HG03175 (cell line): ENCODE results near the gene PHLPP1.

Experiments
- ATAC-seq: cut with Tn5 transposase; IDR thresholded peaks from one replicate; pipeline ENCODE4 v1.9.1; 2021; ENCODE audit warnings: mild to moderate bottlenecking, moderate library complexity; ENCODE audit not compliant: unreplicated experiment

The PHLPP1 gene

DNA sequence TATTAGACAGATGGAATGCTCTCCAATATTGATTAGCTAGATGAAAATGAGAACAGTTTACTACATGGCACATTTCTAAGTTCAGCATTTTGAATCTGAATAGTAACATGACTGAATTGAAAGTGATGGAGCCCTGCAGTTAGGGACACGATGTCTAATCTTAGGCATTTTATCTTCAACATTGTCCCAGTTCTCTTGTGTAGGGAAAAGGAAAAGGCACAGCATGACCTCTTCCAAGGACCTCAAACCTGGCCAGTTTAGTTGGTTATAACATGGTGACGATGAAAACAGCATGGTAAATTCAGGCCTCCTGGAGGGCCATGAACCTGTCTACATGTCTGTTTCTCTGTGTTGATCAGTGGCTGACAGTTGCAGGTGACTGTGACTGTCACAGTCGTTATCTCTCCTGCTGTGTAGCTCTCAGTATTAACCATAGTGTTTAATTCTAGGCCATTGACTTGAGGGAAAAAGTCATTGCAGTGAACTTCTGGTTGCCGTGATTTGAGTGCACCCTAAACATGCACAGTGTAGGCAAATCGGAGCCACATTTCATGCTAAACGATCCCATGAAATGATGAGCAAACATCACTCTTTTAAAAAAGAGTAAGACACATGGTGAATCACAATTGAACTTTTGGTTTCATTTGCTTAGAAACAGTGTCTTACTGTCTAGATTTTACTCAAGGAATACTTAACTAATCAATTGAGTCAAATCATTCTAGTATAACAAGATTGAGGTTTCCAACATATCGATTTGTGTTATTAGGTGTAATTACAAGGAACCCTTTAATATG, 129.7 kb downstream of the PHLPP1 start:
- ATAC-seq = peak; percentile 65

DNA sequence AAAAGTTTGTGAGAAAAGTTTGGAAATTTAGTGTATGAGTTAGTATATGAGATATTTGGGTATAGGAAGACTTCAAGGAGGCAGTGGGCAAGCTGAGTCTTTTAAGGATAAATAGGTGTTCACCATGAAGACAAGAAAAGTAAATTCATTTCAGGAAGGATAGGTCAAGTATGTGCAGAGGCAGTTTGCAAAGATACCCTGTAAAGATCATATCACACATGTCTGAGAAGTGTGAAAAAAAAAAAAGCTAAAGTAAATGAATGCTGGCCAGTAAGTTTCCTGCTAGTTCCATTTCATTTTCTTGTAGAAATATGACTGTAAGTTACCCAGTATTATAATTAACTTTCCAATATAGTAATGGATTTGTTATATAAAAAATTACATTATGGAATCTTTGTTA, 131.0 kb downstream of the PHLPP1 start:
- no peak for ATAC-seq

DNA sequence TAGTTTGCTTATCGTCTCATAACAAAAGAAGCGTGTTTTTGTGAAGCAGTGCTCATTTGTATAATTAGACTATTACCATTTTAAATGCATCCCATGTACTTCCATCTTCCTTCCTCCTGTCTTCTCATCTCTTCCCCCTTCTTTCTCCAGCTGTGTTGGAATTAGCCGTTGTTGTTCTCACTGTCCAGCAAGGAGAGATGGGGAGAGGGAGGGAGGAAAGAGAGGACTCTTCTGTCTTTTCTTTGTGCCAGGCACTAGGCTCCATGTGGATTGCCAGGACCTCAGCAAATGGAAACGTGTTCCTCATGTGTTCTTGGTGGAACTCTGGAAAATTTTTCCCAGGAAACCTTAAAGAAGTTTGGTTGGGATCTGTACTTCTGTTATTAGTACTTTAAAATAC, 131.7 kb downstream of the PHLPP1 start:
- no peak for ATAC-seq

DNA sequence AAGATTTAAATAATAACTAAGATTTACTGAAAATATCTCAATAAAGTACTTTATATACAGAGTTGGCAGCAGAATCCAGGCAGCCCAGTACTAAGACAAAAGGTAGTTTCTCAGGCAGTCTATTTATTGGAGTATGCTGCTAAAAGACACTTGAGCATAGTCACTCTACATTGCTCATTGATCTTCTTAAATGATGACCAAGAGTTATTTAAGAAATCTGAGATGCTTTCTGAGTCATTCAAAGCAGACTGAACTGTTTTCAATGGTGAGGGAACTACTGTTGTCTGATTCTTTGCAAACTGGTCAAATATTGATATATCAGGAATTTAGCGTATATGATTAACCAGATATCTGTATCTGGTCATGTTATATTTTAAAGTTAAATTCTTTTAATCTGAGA, 133.6 kb downstream of the PHLPP1 start:
- ATAC-seq = no peak

DNA sequence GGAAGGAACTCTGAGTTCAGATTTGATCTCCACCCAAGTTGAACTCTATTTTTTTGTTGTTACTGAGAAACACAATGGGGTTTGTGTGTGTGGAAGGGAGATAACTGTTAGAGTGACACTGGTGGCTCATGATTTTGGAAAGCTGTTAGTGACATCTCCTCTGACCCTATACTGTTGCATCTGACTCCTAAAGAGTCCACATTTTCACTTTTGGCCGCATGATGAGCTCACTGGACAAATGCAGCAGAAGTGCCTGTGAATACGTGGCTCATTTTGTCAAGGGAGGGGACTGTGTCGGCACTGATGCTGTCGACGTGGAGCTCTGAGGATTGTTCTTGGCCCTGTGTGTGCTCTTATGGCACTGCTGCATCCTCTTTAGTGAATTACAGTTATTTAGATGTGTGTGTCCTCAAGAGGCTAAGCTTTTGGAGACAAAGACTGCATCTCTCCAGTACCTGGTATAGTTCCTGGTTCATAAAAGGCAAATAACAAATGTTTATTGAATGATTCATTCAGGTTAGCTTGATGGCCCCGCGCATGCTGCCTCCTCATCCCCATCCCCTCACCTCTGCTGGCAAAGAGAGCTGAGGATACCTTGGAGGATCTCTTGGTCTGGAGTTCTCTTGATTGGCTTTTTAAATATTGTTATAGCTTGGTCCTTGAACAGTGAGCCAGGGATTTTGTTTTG, 135.4 kb downstream of the PHLPP1 start:
- no peak for ATAC-seq

DNA sequence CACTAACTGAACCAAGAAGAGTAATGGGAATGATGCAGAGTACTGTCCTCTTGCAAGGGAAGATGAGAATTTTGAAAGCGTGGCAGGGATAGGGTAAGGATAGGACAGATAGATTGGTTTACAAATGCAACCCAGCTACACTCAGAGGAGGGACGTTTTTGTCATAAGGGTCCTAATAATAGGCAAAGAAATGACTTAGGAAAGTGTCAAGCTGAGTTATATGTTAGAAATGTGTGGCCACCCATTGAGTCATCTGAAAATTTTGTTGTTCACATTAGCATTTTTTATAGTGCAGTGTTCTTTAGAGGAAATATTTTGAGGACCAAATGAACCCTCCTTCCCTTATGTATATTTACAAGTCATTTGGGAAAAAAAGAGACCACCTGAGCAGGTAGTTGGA, 137.5 kb downstream of the PHLPP1 start:
- ATAC-seq = no peak

DNA sequence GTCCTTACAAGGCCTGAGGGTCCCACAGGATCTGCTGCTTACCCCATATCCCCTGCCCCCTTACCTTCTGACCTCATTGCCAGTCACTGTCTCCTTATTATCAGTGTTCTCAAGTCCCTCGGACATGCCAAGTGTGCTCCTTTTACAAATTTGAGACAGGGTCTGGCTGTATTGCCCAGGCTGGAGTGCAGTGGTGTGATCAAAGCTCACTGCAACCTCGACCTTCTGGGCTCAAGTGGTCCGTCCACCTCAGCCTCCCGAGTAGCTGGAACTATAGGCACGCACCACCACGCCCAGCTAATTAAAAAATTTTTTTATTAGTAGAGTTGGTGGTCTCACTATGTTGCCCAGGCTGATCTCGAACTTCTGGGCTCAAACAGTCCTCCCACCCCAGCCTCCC, 141.0 kb downstream of the PHLPP1 start:
- no peak for ATAC-seq

DNA sequence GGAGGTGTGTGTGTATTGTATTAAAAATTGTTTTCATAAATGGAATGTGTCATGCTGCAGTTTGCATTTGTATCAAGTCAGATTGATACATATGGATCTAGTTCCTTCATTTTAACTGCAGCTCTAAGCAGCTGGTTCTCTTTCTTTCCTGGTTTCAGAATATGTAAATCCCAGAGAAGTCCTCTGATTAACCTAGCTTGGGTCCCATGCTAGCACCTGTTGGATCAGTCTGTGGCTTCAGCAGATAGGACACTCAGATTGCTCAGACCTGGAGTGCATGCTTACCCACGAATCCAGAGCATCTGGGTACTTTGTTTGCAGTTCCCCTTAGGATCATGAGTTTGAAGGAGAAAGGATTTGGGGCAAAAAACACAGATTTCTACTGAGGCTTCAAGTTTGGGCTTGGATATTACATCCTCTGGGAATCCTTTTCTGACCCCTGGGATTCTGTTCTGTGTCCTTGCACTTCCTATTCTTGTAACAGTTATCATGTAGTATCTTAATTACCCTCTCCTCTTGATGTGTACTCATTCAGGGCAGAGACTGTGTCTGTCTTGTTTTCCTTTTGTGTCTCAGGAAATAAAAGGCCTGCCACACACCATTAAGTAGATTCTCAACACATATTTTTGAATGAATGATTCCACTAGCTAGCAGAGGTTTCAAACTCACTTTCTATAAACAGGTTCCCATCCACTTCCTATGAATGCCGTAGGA, 142.1 kb downstream of the PHLPP1 start:
- ATAC-seq = no peak

DNA sequence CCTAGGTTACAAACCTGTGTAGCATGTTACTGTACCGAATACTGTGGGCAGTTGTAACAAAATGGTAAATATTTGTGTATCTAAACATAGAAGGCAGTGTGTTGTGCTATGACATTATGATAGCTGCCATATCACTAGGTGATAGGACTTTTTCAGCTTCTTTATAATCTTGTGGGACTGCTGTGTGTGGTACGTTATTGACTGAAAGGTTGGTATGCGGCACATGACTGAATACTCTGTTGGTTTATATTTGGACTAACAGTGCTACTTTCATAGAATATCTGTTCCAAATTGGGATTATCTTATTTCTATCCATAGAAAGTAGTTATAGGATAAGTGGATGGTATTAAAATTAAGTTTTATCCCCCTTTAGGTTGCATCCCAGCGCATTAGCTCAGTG, 144.7 kb downstream of the PHLPP1 start:
- no peak for ATAC-seq

DNA sequence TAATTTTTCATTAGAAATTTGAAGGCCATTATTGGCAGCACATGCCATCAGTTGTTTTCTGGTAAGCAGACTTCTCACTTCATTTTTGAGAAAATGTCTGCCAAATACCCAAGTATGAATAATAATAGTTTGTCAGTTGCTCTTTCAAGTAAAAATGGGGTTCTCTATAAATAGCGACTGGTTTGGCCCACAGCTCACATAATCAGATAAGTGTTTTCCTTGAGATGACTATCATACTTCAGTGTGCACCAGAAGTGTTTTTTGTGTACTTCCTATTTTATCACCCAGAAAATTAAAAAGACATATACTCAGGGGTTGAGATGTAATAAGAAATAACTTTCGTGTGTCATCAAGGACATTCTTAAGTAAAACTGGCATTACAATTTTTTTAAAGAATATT, 147.1 kb downstream of the PHLPP1 start:
- no peak for ATAC-seq

DNA sequence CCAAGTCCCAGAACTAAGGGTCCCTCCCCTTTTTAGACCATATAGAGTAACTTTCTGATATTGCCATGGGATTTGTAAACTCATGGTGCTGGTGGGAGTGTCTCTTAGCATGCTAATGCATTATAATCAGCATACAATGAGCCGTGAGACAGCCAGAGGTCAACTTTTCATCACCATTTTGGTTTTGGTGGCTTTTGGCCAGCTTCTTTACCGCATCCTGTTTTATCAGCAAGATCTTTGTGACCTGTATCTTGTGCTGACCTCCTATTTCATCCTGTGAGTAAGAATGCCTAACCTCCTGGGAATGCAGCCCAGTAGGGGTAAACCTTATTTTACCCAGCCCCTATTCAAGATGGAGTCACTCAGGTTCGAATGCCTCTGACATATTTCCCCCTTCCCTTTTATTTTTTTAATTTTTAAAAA, 148.2 kb downstream of the PHLPP1 start:
- no peak for ATAC-seq

DNA sequence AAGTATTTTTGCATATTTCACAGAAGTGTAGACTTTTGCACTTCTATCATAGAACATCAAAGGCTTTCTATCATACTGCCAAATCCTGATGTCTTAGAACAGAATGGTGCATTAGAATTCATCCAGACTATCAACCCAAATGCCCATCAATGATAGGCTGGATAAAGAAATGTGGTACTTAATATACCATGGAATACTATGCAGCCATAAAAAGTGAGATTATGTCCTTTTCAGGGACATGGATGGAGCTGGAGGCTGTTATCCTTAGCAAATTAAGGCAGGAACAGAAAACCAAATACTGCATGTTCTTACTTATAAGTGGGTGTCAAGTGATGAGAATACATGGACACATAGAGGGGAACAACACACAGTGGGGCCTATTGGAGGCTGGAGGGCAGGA, 150.2 kb downstream of the PHLPP1 start:
- ATAC-seq = no peak

DNA sequence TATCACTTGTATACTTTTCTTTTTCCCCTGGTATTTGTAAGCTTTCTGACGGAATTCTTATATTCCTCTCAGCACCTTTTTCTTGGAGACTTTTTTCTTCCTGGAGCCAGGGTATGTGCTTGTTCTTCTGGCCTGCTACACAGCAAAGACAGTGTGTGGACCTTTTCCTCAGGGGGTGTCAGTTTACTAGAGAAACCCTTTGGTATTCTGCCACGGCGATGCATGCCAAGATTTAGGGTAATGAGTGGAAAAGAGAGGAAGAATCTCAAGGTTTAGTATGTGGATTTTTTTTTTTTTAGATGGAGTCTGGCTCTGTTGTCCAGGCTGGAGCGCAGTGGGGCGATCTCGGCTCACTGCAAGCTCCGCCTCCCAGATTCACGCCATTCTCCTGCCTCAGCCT, 152.2 kb downstream of the PHLPP1 start:
- no peak for ATAC-seq

DNA sequence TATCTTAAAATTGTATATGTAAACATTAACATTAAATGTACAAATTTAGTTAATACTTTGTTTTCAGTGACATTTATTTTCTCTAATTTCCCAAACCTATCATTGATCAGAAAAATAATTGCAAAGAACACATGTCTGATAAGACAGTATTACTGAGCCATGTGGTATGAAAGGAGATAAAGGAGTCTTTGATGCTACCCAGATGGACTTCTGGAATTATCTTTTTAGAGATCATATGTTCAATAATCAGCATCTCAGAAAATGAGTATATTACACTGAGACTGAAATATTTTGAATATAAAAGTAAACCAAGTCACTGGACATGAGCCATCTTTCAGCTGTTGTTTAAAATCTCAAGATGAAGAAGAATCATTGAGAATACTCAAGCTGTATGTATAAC, 153.3 kb downstream of the PHLPP1 start:
- ATAC-seq = no peak

DNA sequence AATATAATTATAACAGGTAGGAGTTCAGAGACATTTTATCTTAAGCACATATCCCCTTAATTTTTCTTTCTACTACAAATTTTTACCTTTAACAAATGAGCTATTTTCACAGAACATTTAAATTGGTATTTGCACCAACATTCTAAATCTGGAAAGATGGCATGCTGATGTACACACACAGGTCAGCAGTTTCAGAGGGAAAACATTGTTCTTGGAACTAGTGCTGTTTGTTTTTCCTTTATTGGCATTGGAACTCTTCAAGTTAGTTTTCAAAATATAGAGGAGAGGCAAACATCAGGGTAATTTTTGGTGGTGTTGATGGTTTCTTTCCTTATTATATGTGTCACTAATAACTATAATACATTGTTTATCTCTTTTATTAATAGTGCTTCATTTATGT, 155.3 kb downstream of the PHLPP1 start:
- ATAC-seq = no peak

DNA sequence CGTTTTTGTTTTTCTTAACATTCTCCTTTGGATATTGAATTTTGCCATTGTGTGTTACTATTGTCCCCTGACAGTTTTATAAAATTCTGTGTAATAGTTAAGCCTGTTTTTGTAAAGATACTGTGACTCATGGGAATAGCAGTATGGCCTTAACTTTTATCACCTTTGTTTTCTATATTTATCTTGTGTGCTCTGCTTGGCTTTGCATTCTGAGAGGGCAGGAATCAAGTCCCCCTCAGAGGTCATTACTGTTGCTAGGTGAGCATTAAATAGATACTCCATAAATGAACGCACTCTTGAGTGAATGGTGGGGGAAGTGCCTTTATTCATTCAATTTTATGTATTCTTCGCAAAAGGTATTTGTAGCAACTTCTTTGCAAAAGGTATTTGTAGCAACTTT, 160.0 kb downstream of the PHLPP1 start:
- no peak for ATAC-seq

DNA sequence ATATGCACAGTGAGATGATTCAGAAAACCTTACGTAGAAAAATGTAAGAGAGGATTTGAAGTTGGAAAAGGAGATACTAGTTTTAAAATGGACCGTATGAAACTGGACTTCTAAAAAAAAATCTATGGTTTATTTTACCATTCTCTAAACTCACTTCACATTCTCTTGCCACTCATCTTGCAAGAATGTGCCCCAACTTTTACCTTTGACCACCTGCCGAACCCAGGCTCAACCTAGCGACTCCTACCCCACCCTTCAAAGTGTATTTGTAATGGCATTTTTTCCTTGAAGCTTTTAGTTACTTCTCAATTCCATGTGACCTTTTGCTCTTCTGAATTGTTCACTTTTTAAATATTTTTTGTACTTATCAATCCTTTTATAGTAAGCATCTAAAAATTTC, 160.8 kb downstream of the PHLPP1 start:
- ATAC-seq = no peak

DNA sequence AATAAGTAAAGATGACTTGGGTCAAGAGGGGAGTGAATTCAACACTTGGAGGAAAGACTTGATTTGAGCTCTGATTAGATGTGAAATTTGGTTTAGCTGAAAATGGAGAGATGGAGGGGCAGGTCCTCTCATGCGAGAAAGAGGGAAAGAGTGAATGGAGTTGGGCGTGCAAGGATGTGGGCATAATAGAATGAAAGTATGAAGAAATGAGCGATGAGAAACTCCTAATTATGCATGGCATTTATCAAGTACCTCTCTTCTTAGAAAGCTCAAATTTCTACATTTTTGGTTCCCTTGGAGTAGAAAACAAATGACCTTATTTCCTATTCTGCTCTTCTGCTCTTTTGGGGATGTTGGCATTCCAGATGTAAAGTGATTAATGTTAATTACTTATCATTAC, 161.5 kb downstream of the PHLPP1 start:
- ATAC-seq = no peak

DNA sequence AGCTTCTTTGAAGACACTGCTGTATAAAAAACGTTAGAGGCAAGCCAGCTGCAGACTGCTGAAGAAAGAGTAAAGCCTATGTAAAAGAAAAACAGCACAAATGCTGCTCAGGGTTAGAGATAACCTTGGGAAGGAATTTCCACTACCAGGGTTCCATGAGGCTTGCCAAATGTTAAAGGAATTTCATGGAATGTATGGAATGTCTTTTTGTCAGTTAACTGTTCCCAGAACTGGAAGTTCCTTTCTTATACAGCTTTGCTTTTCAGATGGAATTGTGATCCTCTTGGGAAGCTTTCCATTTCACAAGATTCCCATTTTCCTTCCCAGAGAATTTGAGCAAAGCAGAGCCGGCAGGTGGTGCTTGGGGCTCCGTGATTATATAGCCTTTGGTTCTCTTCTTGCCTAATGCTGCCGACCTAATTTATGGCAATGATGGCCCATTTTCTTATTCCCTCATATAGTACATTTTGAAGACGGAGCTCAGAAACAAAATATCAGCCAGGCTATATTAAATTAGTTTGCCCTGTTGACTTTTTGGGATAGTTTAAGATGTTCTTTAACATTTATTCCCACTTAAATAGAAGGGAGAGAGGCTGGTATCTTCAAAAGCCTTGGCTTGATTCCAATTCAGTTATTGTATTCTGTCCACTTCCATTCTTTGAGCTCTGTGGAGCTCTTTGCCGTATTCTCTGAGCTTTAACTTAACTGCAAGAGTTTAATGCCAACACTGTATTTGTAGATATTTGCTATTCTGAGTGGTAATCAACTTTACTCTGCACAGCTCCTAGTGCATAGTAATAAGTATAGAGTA, 162.3 kb downstream of the PHLPP1 start:
- no peak for ATAC-seq

DNA sequence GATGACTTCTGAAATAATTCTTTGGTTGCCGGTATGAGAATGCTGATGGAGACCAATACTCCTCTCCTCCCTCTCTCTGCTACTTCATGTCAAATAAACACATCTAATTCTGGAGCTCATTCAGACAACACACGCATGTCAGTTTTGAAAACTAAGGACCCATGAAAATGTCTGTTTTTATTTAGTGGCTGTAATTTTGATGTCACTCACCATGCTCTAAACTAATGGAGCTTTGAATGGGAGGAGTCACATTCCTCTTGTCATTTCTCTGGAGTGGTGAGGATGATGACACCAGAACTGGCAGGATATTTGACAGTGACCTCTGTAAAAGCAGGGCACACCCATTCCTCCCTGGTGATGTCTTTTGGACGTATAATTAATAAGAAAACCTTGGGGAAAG, 163.0 kb downstream of the PHLPP1 start:
- no peak for ATAC-seq

DNA sequence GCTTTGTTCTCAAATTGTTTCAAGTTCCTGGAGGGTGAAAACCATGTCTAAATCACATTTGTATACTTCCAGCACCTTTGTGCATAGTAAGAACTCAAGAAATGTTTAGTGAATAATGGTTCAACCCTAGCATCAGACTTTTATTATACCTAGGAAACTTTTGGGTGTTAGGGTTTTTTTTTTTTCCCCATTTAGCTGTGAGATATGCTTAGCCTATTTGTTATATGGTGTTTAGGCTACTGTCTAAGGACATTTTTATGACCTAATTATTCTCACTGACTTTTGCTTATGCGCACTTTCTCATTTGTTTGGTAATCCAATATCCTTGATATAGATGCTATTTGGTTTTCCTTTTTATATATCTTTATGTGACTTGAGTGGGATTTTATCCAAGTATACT, 164.7 kb downstream of the PHLPP1 start:
- ATAC-seq = no peak
